Astrocyte of the spinal cord (primary cell): ENCODE results near the gene TPH2.

Source experiments
- DNase-seq: peaks from one replicate; pipeline ENCODE4 v3.0.0; 2011; ENCODE audit warnings: low read depth, low spot score
- H3K4me3 ChIP-seq: 2 replicates; pipeline ENCODE4 v1.5.1; 2011; ENCODE audit warnings: low read depth, mild to moderate bottlenecking, low read length, moderate library complexity
- in situ Hi-C: cut with HindIII; loops from 2 replicates; pipeline ENCODE4 v1.10.0; 2017; ENCODE audit warnings: low sequenced_read_pairs
- TF ChIP-seq, protein P1 (sequence below): IDR thresholded peaks from 2 replicates; pipeline ENCODE4 v1.5.1; 2012; ENCODE audit warnings: low read depth, mild to moderate bottlenecking, low read length, inconsistent platforms

TPH2 gene

DNA sequence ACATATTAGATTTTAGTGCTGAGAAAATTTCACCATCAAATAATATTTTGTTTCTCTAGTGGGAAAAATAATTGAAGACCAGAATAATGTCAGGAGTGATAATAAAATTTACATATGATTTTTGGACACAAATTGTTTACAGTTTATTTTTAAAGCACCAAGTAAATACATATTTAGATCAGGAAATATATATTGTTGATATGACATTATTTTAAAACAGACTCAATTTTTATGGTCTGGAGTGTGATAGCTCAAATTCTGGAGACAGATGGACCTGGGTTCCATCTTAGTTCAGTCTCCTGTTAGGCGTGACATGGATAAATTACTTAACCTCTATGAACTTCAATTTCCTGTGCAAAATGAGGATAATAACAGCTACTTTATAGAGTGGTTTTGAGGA lies 135.4 kb downstream of the TPH2 start:
- H3K4me3 ChIP-seq = no peak overlapping the region
- DNase-seq = no peak
- TF ChIP-seq, protein P1, sequence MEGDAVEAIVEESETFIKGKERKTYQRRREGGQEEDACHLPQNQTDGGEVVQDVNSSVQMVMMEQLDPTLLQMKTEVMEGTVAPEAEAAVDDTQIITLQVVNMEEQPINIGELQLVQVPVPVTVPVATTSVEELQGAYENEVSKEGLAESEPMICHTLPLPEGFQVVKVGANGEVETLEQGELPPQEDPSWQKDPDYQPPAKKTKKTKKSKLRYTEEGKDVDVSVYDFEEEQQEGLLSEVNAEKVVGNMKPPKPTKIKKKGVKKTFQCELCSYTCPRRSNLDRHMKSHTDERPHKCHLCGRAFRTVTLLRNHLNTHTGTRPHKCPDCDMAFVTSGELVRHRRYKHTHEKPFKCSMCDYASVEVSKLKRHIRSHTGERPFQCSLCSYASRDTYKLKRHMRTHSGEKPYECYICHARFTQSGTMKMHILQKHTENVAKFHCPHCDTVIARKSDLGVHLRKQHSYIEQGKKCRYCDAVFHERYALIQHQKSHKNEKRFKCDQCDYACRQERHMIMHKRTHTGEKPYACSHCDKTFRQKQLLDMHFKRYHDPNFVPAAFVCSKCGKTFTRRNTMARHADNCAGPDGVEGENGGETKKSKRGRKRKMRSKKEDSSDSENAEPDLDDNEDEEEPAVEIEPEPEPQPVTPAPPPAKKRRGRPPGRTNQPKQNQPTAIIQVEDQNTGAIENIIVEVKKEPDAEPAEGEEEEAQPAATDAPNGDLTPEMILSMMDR = no peak
- in situ Hi-C loops = no loop called here

DNA sequence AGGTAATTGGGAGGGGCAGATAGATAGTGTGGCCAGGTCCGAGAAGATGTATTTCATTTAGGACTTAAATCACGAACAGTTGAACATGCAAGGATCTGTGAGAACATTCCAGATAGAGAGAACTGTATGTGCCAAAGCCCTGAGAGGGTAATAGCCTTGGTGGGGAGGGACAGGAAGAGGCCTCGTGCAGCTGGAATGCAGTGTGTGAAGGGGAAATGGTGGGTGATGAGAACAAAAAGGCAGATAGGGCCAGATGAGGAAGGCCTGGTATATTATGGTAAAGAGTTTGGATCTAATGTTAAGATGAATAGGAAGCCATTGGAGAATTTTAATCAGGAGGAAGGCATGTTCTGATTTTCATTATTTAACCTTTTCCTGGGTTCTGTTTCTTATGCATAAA lies 136.3 kb downstream of the TPH2 start:
- H3K4me3 ChIP-seq = no peak overlapping the region
- in situ Hi-C loops = no loop called here
- TF ChIP-seq, protein P1 = no peak
- DNase-seq = no peak

DNA sequence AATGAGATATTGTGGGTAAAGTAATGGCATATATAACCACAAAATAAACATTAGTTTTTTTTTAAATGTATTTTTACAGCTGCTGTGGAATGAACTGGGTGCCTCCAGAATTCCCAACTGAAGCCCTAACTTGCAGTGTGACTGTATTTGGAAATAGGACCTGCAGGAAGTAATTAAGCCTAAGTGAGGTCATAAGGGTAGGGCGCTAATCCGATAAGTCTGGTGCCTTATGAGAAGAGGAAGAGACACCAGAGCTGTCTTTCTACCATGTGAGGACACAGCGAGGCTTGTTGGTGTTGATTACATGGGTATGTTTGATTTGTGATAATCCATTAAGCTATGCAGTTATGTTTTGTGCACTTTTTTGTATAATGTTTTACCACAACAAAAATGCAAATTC lies 136.8 kb downstream of the TPH2 start:
- TF ChIP-seq, protein P1 = no peak
- no peak for DNase-seq
- no peak overlapping the region for H3K4me3 ChIP-seq
- in situ Hi-C loops = no loop called here

DNA sequence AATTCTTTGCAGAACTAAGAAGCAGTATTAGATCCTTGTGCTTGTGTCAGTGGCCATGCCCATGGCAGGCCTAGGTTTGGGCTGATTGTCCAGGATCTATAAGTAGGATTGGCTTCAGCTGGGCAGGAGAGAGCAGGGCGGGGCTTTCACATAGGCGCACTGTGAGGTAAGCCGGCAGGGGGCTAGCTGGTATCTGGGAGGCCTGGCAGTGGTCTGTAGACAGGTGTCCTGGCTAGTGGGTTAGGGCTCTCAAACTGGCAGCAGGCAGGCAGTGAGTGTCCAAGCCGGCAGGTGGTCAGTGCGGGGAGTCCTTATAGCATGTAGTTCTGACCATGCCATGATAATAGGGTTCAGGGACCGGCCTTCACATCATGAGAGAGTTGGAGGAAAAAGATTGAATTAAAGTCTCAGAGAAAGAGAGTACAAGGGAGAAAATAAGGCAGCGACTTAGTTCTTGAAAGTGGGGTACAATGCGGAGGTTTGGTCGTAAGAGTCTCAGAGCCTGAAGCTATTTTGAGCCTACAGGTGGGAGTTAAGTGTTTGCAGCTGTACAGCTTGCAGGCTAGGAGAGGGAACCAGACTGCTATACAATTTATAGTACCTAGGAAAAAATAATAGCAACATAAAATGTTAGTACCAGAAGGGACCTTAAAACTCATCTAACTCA lies 137.4 kb downstream of the TPH2 start:
- in situ Hi-C loops = no loop called here
- DNase-seq = no peak
- TF ChIP-seq, protein P1 = no peak

DNA sequence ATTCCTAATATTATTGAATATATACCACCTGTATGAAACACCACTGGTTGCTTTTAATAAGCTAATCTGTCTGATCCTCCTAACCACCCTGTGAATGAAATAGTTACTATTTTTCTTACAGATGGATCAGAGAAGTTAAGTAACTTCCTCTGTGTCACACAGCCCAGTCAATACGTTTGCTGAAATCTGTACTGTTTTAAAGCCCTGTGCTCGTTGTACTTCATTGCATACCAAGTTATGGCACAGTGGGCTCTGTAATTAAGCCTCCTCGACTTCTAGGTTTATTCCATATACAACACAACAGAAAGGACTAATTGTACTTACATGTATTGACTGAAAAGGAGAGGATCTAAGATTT lies 137.9 kb downstream of the TPH2 start:
- TF ChIP-seq, protein P1 = no peak
- no peak overlapping the region for H3K4me3 ChIP-seq
- in situ Hi-C loops = no loop called here
- DNase-seq = no peak

More for the DNA sequence above, 137.4 kb downstream of the TPH2 start:
- no peak overlapping the region for H3K4me3 ChIP-seq

DNA sequence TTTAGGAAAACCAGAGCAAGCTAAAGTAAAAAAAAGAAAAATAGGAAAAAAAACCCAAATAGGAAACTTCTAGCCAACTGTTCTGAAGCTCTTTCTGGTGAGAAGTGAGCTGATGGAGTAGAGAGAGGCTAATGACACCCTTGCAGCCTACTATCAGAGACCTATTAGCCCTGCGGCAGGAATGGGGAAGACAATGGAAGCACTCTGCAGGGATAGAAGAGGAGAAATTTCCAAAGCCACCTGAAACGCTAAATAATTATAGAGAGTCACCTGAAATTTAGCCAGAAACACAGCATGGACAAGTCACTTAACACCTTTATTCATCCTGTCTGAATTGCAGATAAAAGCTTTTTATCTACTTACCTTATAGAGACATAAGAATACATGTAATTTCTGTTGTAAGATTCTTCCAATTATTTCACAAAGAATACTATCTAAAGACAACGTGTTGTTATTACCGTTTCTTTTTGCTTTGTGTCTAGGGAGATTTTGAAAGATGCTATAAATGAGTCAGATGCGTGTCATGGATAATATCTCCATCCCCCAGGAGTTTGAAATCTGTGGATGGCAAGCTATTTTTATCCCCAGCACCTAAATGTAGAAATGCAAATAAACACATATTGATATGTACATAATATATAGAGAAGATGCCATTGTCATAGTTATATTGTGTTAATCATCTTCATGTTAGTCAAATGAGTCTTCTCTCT lies 138.6 kb downstream of the TPH2 start:
- TF ChIP-seq, protein P1 = no peak
- in situ Hi-C loops = no loop called here

More for the DNA sequence above, 138.6 kb downstream of the TPH2 start:
- no peak for DNase-seq
- no peak overlapping the region for H3K4me3 ChIP-seq
